ENCODE results near the gene LMAN1L. TPM values are rescaled to one million over a fixed set of nuclear protein-coding genes. Genes with fewer than 3 reads are reported as not detected.

LMAN1L gene
- polyA plus RNA-seq, 3 donors = 0.08 TPM; not detected in 2

GRCh38 chr15:74798388-74799254 is 14.0 kb upstream of the LMAN1L start:
- Mint-ChIP-seq H3K27ac (peak overlapping the region; percentile 93 to 98 (median 96)), H3K36me3 (peaks cover 71 to 86% of the 10 kb centered on the region in 2 donors), H3K27me3 (ENCODE audit: low read depth in 3 of 3) (peaks cover 0 to 1% (median 0%) of the 10 kb centered on the region in 3 donors), H3K4me3 (peak overlapping the region in 1 of 2 donors; percentile 16), H3K9me3 (no peaks in the 10 kb centered on the region), H3K4me1 (peaks cover 52% of the 10 kb centered on the region)
- H3K36me3 ChIP-seq (replicated peaks in 1 of 2; ENCODE audit: control insufficient read depth in 1 of 2, insufficient read depth in 2 of 2, low read length in 2 of 2) = peaks cover 65 to 85% of the 10 kb centered on the region in 2 donors
- no peak overlapping the region for H2AFZ ChIP-seq (ENCODE audit: insufficient read depth, low read depth, low read length, poor library complexity, severe bottlenecking)
- 75% methylated on average over 19 of the region's 25 CpGs for WGBS (ENCODE audit: insufficient coverage)
- no peaks in the 10 kb centered on the region for H3K9me3 ChIP-seq (replicated peaks in 1 of 2; ENCODE audit: control insufficient read depth in 1 of 2, insufficient read depth in 1 of 2, low read length in 2 of 2)
- TF ChIP-seq CTCF (IDR thresholded peaks at IDR 0.05) = no peak
- H3K4me3 ChIP-seq (replicated peaks in 1 of 3; ENCODE audit: low read depth in 2 of 3, low read length in 3 of 3) = no peak overlapping the region
- peaks cover 42 to 63% of the 10 kb centered on the region in 2 donors for H3K4me1 ChIP-seq (ENCODE audit: control insufficient read depth in 1 of 2, insufficient read depth in 2 of 2, low read length in 2 of 2)
- H3K27me3 ChIP-seq (ENCODE audit: control insufficient read depth in 2 of 2, insufficient read depth in 2 of 2, low read length in 2 of 2) = no peaks in the 10 kb centered on the region
- H3K9ac ChIP-seq (ENCODE audit: insufficient read depth, low read length, poor library complexity, severe bottlenecking) = no peak overlapping the region
- peaks cover 99% of the 10 kb centered on the region for H4K20me1 ChIP-seq (ENCODE audit: insufficient read depth, low read length)
- H3K27ac ChIP-seq (ENCODE audit: low read depth in 1 of 2, low read length in 2 of 2) = peak overlapping the region; percentile 64 to 93
- DNase-seq = no peak
- intact Hi-C loops (cut with micrococcal nuclease) = loop anchor here (1.0 to 2.0 kb wide), 2 partner anchors 8 to 14 kb away; no protein-coding TSS in a partner anchor
- peaks cover 79% of the 10 kb centered on the region for H3K79me2 ChIP-seq (ENCODE audit: insufficient read depth, low read length)
- H3K4me2 ChIP-seq (replicated peaks; ENCODE audit: extremely low read depth, low read length, poor library complexity, severe bottlenecking) = no peak overlapping the region

GRCh38 chr15:74799255-74799855 is 13.3 kb upstream of the LMAN1L start:
- Mint-ChIP-seq H3K27me3 (ENCODE audit: low read depth in 3 of 3) (peaks cover 0 to 1% (median 1%) of the 10 kb centered on the region in 3 donors), H3K27ac (peak overlapping the region; percentile 93 to 98 (median 96)), H3K36me3 (peaks cover 78 to 92% of the 10 kb centered on the region in 2 donors), H3K4me1 (peaks cover 50% of the 10 kb centered on the region), H3K9me3 (no peaks in the 10 kb centered on the region), H3K4me3 (peak overlapping the region in 1 of 2 donors; percentile 30)
- H3K4me3 ChIP-seq (replicated peaks in 1 of 3; ENCODE audit: low read depth in 2 of 3, low read length in 3 of 3) = no peak overlapping the region
- H3K27ac ChIP-seq (ENCODE audit: low read depth in 1 of 2, low read length in 2 of 2) = peak overlapping the region; percentile 64 to 93
- H3K4me2 ChIP-seq (replicated peaks; ENCODE audit: extremely low read depth, low read length, poor library complexity, severe bottlenecking) = no peak overlapping the region
- TF ChIP-seq CTCF (IDR thresholded peaks at IDR 0.05) = no peak
- H4K20me1 ChIP-seq (ENCODE audit: insufficient read depth, low read length) = peaks cover 99% of the 10 kb centered on the region
- intact Hi-C loops (cut with micrococcal nuclease) = loop anchor here (1.0 to 2.0 kb wide), 2 partner anchors 9 to 15 kb away; no protein-coding TSS in a partner anchor
- H3K9me3 ChIP-seq (replicated peaks in 1 of 2; ENCODE audit: control insufficient read depth in 1 of 2, insufficient read depth in 1 of 2, low read length in 2 of 2) = no peaks in the 10 kb centered on the region
- no peak overlapping the region for H2AFZ ChIP-seq (ENCODE audit: insufficient read depth, low read depth, low read length, poor library complexity, severe bottlenecking)
- H3K79me2 ChIP-seq (ENCODE audit: insufficient read depth, low read length) = peaks cover 72% of the 10 kb centered on the region
- no peaks in the 10 kb centered on the region for H3K27me3 ChIP-seq (ENCODE audit: control insufficient read depth in 2 of 2, insufficient read depth in 2 of 2, low read length in 2 of 2)
- peak in 1 of 3 donors; percentile 53 for DNase-seq
- peaks cover 38 to 56% of the 10 kb centered on the region in 2 donors for H3K4me1 ChIP-seq (ENCODE audit: control insufficient read depth in 1 of 2, insufficient read depth in 2 of 2, low read length in 2 of 2)
- 86% methylated on average over 13 of the region's 16 CpGs for WGBS (ENCODE audit: insufficient coverage)
- peak overlapping the region; percentile 49 for H3K9ac ChIP-seq (ENCODE audit: insufficient read depth, low read length, poor library complexity, severe bottlenecking)
- H3K36me3 ChIP-seq (replicated peaks in 1 of 2; ENCODE audit: control insufficient read depth in 1 of 2, insufficient read depth in 2 of 2, low read length in 2 of 2) = peaks cover 72 to 89% of the 10 kb centered on the region in 2 donors

Measured in CD14-positive monocyte (primary cell).